Neural cell (in vitro differentiated cells): Measurements from ENCODE around the gene SMIM35.

ENCODE experiments used
- CTCF ChIP-seq: fragments of 450-650 bp; IDR thresholded peaks from 2 replicates; pipeline ENCODE4 v1.5.1; 2014; ENCODE audit warnings: antibody characterized with exemption, mild to moderate bottlenecking, moderate library complexity; ENCODE audit not compliant: poor library complexity, severe bottlenecking
- MXI1 ChIP-seq: fragments of 450-650 bp; conservative IDR thresholded peaks from 2 replicates; pipeline ENCODE4 v1.6.1; 2014; ENCODE audit warnings: antibody characterized with exemption, mild to moderate bottlenecking; ENCODE audit not compliant: poor library complexity, severe bottlenecking
- RAD21 ChIP-seq: fragments of 450-650 bp; conservative IDR thresholded peaks from 2 replicates; pipeline ENCODE4 v1.6.1; 2014; ENCODE audit warnings: antibody characterized with exemption, mild to moderate bottlenecking, moderate library complexity
- REST ChIP-seq: IDR thresholded peaks from 2 replicates; pipeline ENCODE4 v1.6.1; 2012; ENCODE audit warnings: borderline replicate concordance

- TF ChIP-seq CTCF (no peak), RAD21 (no peak), REST (no peak), MXI1 (no peak)
Observed at GRCh38 chr11:118132385-118133151, 45.8 kb upstream of the SMIM35 start.
